ENCODE measurements around the gene BACE1. TPM values are rescaled to one million over a fixed set of nuclear protein-coding genes. Genes with fewer than 3 reads are reported as not detected.

BACE1 gene
- total and polyA plus RNA-seq, 4 donors: 7.3 to 21.8 (median 14.1) TPM

DNA sequence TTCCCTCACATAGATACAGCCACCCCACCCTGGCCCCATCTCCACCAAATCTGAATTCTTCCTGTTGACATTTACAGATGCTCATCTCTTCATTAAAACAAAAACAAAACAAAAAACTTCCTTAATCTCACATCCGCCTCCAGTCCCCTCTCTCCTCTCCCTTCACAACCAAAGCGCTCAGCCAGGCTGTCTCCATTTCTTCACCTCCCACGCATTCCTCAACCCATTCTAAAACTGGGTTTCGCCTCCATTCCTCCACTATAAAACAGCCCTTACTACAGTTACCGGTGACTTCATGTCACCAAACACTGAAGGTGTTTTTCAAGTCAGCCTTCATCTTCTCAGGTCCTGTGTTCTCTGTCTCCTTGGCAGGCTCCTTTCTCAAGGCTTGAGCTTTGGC, 15.3 kb downstream of the BACE1 start:
- DNase-seq (ENCODE audit: low spot score): no peak
- TF ChIP-seq GABPA (IDR thresholded peaks at IDR 0.05 in 1 of 2, conservative IDR thresholded peaks at IDR 0.05 in 1 of 2) (no peak), HNF4G (IDR thresholded peaks at IDR 0.05) (no peak), JUND (IDR thresholded peaks at IDR 0.05) (no peak), NR2F2 (IDR thresholded peaks at IDR 0.05) (no peak), SP1 (IDR thresholded peaks at IDR 0.05) (no peak), CTCF (IDR thresholded peaks at IDR 0.05; ENCODE audit: low read depth, low read length, missing input control) (no peak), MAX (IDR thresholded peaks at IDR 0.05) (no peak), YY1 (IDR thresholded peaks at IDR 0.05) (no peak), RXRA (IDR thresholded peaks at IDR 0.05) (no peak), EGR1 (IDR thresholded peaks at IDR 0.05; ENCODE audit: low read depth in 2 of 2) (no peak), HNF4A (conservative IDR thresholded peaks at IDR 0.05) (no peak)
- TF ChIP-seq, protein P1, sequence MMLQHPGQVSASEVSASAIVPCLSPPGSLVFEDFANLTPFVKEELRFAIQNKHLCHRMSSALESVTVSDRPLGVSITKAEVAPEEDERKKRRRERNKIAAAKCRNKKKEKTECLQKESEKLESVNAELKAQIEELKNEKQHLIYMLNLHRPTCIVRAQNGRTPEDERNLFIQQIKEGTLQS (IDR thresholded peaks at IDR 0.05): no peak
- WGBS: 88% methylated on average over 5 of the region's 5 CpGs
- Histone ChIP-seq H3K9me3 (ENCODE audit: control insufficient read depth in 4 of 4, low read length in 3 of 4) (no peaks in the 10 kb centered on the region), H3K36me3 (ENCODE audit: control insufficient read depth in 4 of 4, insufficient read depth in 3 of 4, low read depth in 1 of 4, low read length in 3 of 4) (peaks cover 0 to 2% (median 0%) of the 10 kb centered on the region in 4 donors), H3K4me1 (ENCODE audit: control insufficient read depth in 4 of 4, insufficient read depth in 4 of 4, low read length in 3 of 4) (peaks cover 10 to 47% (median 36%) of the 10 kb centered on the region in 4 donors), H3K9ac (ENCODE audit: low read depth in 1 of 2, low read length in 2 of 2) (no peak overlapping the region), H3K4me3 (ENCODE audit: low read depth in 1 of 3, low read length in 3 of 3) (no peak overlapping the region), H3K27me3 (ENCODE audit: control insufficient read depth in 4 of 4, insufficient read depth in 4 of 4, low read length in 3 of 4) (no peaks in the 10 kb centered on the region), H3K27ac (ENCODE audit: low read depth in 1 of 2, low read length in 2 of 2) (no peak overlapping the region)

GRCh38 chr11:117300283-117300663, 15.8 kb downstream of the BACE1 start:
- no peaks in the 10 kb centered on the region for H3K9me3 ChIP-seq (ENCODE audit: control insufficient read depth in 4 of 4, low read length in 3 of 4)
- H3K36me3 ChIP-seq (ENCODE audit: control insufficient read depth in 4 of 4, insufficient read depth in 3 of 4, low read depth in 1 of 4, low read length in 3 of 4): peaks cover 0 to 7% (median 1%) of the 10 kb centered on the region in 4 donors
- DNase-seq (ENCODE audit: low spot score): peak; percentile 55
- TF ChIP-seq YY1 (IDR thresholded peaks at IDR 0.05): no peak
- no peak for TF ChIP-seq EGR1 (IDR thresholded peaks at IDR 0.05; ENCODE audit: low read depth in 2 of 2)
- no peak for TF ChIP-seq HNF4G (IDR thresholded peaks at IDR 0.05)
- no peak for TF ChIP-seq MAX (IDR thresholded peaks at IDR 0.05)
- no peak for TF ChIP-seq RAD21 (IDR thresholded peaks at IDR 0.05)
- TF ChIP-seq, protein P1 (IDR thresholded peaks at IDR 0.05): no peak
- TF ChIP-seq SP1 (IDR thresholded peaks at IDR 0.05): no peak
- no peak for TF ChIP-seq RXRA (IDR thresholded peaks at IDR 0.05)
- no peak for TF ChIP-seq FOXA2 (IDR thresholded peaks at IDR 0.05)
- no peak for TF ChIP-seq TAF1 (conservative IDR thresholded peaks at IDR 0.05)
- no peak for TF ChIP-seq FOXA1 (IDR thresholded peaks at IDR 0.05)
- no peak for TF ChIP-seq HNF4A (conservative IDR thresholded peaks at IDR 0.05)
- no peak for TF ChIP-seq GABPA (IDR thresholded peaks at IDR 0.05 in 1 of 2, conservative IDR thresholded peaks at IDR 0.05 in 1 of 2)
- no peak for TF ChIP-seq ZBTB33 (IDR thresholded peaks at IDR 0.05)
- H3K27ac ChIP-seq (ENCODE audit: low read depth in 1 of 2, low read length in 2 of 2): peak overlapping the region; percentile 29 to 36
- WGBS: 24% methylated on average over 17 of the region's 17 CpGs
- H3K4me3 ChIP-seq (ENCODE audit: low read depth in 1 of 3, low read length in 3 of 3): peak overlapping the region in 2 of 3 donors; percentile 34 to 49
- no peaks in the 10 kb centered on the region for H3K27me3 ChIP-seq (ENCODE audit: control insufficient read depth in 4 of 4, insufficient read depth in 4 of 4, low read length in 3 of 4)
- H3K9ac ChIP-seq (ENCODE audit: low read depth in 1 of 2, low read length in 2 of 2): no peak overlapping the region
- H3K4me1 ChIP-seq (ENCODE audit: control insufficient read depth in 4 of 4, insufficient read depth in 4 of 4, low read length in 3 of 4): peaks cover 10 to 47% (median 36%) of the 10 kb centered on the region in 4 donors
